NCI-H187 treated with DMSO at 0.1 percent for 48 hours (cell line): ENCODE results near the gene C6orf132.
"Not testable (repeated sequence)": the region's sequence is repeated elsewhere in the genome, so short reads cannot be mapped to it uniquely, and the experiment has no call there.

Experiments used
- DNase-seq: peaks from one replicate; lab custom pipeline; 2025; lab: John Stamatoyannopoulos, UW

The C6orf132 gene

DNA sequence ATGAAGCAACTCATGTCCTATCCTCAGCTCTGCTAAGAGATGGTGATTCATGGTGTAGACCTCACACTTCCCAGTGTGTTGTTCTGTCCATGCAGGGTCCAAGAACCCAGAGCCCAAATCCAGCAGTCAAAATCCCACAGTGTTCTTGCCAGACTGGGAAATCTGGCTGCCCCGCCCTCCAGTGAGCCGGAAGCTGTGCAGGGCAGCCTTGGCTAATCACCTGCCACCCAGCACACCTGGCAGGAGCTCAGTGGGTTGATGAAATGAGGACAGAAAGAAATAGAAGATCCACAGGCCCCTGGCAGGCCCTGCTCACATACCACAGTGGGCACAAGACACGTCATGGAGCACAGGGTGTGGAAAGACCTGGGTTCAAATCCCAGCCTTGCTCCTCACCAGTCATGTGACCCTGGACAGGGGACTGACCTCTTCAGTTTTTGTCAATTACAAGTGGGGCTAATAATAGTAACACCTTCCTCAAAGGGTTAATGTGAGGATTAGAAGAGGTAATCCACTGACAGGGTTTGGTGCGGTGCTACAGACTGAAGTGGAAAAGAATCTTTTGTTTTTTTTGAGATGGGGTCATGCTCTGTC lies 17.1 kb upstream of the C6orf132 start:
- DNase-seq: no peak

DNA sequence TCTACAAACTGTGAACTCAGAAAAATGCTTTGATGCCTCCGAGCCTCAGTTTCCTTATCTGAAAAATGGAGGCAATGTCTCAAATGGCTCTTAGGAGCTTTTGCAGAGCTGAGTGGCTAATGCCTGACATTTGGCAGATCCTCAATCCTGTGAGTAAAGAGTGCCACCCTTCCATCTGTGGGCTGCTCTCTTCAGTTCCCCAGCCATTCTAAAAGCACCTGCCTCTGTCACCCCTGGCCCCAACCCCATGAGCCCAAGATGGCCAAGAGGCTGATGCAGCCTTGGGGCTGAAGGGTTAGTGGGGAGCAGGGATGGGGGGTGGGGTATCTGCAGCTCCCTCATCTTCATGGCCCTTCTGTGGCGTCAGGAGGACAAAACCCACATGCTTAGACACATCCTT lies 16.2 kb upstream of the C6orf132 start:
- DNase-seq: no peak

DNA sequence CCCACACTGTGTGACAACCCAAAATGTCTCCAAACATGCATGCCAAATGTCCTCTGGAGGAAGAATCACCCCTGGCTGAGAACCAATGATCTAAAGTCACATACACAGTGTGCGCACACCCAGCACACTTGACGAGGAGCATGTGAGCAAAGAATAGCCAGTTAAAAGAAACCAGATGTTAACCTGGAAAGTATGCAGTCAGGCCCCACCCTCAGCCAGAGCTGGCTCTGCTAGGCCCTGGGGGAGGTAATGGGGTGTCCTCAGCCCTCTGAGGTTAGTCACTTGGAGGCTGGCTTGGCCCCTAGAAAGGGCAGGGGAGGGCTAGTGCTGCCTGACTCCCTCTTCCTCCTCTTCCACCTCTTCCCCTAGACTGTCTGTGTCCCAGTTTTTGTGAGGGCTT lies 15.6 kb upstream of the C6orf132 start:
- DNase-seq: no peak

DNA sequence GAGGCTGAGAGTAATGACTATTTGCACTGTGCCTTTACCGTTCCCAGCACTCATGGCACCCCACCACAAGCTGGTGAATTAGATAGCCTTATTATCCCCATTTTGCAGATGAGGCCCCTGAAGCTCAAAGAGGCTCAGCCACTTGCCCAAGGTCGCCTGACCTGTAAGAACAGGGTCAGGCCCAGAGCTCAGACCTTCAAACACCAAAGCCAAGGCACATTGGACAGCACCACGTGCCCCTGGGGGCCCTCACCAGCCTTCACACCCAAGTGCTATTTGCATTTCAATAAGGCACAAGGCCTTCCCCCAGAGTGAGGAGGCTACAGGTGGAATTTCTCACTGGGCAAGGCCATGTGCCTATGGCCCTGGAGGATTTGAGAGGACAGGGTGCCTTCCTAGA lies 14.2 kb upstream of the C6orf132 start:
- DNase-seq: no peak

DNA sequence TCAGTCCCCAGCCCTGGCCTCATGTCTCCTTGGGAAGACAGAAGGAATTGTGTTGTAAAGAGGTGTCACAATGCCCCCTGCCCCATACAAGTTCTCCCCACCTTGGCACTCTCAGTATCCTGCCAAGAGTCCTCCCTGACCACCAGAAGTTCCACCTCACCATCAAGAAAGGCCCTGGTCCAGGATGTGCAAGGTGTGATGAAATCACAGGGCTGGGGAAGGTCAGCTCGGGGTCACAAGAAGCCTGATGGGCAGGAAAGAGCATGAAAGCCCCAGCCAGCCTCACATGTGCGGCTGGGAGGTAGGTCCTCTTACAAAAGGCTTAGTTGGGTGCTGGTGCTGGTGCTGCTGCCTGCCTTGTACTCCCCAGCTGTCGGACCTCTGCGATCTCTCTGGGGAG lies 12.9 kb upstream of the C6orf132 start:
- no peak for DNase-seq

DNA sequence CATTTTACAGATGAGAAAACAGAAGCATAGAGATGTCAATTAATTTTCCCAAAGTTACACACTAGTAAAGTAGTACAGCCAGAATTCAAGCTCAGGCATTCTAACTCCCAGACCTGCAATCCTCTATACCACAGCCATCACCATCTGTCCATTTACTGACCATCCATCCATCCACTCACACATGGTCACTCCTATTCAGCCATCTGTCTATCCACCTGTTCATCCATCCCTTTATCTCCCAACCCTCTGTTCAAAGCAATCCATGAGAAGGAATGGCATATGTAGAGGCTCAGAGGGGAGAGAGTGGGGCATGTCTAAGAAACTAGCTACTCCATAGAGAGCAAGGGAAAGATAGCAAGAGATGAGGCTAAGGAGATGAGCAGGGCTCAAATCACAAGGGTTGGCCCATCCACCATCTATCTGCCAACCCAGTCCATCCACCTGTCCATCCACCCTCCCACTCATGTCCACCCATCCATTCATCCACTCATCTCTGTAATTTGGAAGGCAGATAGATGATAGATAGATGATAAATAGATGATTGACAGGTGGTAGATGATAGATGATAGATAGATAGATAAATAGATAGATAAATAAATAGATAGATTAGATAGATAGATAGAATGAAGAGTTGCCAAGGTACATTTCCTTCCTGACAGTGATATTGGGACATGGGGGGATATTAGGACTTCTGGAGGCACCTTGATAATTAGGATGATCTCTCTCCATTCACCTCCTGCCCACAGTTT lies 12.2 kb upstream of the C6orf132 start:
- DNase-seq: no peak

DNA sequence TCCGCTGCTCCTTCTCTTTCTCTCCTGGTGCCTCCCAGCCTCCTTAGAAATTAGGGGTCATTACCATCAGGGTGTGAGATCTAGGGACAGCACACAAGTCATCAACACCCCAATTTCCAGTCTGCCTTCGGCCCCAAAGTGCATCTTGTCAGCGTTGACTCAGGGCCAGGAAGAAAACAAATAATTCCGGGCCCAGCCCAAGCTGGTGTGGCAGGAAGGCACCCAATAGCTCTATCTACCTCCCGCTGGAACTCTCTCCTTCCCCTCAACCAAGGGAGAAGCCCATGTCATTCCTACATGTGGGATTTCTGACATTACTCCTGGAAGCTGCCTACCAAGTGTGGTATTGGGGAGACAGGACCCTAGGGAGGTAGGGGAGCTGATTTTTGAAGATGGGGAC lies 11.5 kb upstream of the C6orf132 start:
- no peak for DNase-seq

DNA sequence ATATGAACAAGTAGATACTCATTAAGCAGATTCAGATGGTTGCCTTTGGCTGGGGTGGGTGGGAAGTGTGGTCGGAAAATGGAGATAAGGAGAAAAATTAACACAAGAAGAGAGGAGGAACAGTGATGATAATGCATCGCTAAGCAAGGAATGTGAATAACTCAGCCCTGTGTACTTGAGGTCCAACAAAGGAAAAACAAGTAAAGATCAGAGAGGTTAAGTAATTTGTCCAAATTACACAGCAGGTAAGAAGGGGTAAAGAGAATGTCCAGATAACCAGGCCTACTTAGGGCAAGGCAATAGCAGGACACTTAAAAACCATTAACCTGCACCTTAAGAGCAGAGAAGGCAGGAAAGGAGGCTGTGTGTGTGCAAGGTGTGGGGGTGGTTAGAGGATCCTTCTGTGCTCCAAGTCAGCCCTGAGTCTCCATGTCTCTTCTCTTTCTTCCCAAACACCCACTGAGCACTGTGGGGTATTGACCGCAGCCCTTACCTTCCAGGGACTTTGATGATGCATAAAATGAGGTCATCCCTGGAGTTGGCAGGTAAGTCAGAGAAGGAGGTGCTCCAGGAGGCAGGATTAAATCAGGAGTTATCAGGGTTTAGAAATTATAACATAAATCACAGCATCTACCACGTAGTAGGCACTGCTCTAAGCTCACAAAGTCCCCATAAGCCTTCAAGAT lies 10.3 kb upstream of the C6orf132 start:
- DNase-seq: not testable (repeated sequence)

DNA sequence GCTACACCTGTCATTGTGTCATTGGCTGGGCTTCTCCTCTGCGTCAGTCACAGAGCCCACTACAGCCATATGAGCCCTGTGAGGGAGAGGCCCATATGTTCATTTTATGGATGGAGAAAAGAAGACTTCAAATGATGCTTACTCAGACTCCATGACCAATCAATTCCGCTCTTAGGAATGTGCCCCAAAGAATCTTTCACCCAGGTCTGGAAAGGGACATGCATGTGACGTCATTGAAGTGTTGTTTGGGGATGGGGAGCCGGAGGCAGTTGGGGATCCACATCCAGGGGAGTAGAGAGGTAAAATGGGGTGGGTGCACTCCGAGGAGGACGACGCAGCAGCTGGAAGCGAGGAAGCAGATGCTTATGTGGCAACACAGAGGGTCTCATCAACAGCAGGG lies 9.6 kb upstream of the C6orf132 start:
- DNase-seq: no peak

DNA sequence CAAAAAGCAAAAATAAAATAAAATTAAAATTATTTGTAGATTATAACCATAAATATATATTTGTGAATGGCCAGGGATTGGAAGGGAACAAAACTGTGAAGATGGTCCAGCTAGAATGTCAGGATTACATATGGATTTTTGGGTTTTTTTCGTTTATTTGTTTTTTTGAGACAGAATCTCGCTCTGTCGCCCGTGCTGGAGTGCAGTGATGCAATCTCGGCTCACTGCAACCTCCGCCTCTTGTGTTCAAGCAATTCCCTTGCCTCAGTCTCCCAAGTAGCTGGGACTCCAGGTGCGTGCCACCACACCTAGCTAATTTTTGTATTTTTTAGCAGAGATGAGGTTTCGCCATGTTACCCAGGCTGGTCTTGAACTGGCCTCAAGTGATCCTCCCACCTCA lies 7.8 kb upstream of the C6orf132 start:
- DNase-seq: no peak

DNA sequence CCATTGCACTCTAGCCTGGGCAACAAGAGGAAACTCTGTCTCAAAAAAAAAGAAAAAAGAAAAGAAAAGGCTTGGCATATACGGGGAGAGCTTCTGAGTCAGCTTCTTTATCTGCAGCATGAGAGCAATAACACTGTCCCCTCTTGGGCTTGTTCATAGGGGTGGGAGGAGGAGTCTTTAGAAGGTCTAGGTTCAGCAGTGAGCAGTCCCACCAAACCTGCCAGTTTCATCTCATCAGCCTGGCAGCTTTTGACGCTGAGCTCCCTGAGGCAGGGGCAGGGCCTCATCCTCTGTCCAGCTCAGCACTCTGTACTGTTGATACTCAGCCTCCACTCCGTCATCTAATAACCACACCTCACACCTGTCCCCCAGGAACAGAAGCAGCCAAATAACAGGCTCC lies 5.6 kb upstream of the C6orf132 start:
- DNase-seq: no peak

DNA sequence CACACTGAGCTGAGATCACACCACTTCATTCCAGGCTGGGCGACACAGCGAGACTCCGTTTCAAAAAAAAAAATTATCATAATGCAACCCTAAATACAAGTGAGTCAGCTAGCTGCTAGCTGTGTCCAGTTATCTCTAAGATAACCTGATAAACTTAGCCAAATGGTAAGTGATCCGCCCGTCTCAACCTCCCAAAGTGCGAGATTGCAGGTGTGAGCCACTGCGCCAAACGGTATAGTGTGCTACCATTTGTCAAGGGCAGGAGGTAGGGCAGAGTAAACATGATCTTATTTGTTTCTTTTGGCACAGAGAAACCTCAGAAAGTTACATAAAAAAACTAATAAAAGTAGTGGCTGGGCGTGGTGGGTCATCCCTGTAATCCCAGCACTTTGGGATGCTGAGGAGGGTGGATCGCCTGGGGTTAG lies 4.7 kb upstream of the C6orf132 start:
- no peak for DNase-seq

DNA sequence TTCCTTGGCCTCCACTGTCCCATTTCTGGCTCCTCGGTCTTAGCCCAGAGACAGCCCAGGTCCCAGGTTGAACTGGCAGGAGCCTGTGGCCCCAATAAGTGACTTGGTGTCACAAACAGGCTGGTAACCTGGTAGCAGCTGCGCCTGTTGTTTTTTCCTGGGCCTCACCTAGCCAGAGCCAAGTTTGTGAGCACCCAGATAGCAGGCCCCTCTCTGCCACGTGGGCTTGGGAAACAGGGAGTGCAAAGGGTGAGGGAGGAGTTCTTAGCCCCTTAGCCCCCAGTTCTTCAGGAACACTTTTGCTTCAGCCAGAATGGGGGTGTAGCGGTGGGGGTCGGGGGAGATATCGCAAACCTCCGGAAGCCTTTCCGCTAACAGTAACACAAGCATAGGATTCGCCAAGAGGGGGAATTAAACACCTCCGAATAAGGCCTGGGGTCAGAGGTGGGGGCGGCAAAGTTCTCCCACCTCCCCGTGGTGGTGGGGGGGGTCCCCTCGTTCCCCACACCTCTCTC lies 760 bp downstream of the C6orf132 start:
- no peak for DNase-seq

DNA sequence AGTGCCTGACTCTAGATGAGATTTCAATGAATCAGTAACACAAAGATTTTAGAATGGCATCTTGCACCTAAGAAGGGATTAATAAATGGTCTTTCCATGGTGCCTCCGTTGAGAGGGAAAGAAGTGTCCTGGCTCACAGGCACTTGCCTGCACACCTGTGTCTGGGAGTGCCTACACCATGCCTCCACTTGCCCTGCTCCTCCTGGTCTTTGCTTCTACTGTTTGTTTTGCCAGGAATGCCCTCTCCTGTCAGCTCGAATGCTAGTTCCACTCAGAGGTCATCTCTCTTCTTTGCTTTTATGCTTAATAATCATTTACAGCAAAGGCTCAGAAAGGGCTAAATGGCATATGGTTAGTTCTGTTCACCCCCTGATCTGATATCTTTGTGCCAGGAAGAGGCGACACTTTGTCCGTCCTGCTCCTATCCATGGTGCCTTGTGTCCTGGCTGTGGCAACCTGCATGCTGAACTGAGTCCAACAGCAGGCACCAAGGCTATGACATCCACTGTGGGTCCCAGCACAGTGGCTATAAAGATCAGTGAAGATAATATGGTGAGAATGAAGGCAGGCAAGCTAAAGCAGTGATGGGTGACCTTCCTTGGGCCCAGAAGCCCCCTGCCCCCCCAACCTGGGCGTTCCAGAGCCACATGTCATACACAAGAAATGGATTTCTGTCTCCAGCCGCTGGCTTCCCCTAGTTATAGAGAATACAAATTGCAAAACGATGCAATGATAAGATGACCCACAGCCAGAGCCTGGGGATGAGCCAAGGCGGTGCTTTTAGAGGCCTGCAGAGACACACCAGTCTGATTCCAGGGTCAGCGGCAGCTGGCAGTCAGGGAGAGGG lies 1.4 kb downstream of the C6orf132 start:
- no peak for DNase-seq

DNA sequence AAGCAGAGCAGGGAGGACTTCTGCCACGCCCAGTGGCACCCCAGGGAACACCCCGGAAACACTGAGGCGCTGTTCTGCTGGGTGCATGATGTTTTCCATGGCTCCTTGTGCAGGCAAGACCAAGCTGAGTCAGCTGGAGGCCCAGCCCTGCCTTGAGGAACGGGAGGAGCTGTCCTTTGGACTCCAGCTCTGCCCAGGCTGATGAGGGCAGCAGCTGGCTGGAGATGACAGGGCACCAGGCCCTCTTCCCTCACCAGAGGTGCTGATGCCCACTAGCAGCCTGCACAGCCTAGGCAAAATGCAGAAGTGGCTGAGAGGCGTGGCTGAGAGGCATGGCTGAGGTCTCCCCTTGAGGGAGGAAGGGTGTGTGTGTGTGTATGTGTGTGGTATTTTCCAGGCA lies 2.4 kb downstream of the C6orf132 start:
- DNase-seq: no peak

DNA sequence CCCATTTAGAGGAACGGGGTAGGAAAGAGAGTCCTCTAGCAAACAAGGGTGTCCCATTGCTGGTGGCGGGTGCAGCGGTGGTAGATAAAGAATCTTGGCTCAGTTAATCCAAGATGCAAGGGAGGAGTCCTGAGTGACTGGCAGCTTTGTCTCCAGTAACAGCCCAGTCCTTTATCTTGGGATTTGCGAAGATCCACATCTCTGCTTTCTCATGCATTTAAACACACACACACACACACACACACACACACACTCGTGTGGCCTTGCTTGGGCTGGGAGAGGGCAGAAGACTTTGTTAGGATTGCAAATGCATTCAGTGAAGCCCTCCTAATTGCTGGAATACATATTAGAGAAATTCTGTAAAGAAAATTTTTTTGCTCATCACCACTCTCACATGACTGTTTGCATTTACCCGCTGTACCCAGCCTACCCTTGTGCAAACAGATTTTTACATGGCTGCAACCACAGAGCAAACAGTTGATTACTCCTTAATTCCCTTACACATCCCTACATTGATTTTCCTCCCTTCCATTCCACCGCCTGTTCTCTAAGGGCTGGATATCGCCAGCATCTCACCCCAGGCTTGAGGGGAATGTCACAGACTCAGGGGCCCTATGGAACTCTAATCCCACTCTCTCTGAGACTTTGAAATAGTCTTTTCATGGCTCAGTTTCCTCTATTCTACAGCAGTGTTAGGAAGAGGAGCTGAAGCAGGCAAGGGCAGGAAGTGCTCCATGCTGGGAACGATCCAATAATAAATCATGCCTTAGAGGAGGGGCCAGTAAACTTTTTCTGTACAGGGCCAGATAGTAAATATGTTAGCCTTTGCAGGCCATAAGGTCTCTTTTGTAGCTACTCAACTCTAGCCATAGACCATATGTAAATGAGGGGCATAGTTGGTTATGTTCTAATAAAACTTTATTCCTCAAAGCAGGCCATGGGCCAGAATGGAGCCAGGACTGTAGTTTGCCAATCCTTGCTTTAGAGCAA lies 3.5 kb downstream of the C6orf132 start:
- DNase-seq: no peak

DNA sequence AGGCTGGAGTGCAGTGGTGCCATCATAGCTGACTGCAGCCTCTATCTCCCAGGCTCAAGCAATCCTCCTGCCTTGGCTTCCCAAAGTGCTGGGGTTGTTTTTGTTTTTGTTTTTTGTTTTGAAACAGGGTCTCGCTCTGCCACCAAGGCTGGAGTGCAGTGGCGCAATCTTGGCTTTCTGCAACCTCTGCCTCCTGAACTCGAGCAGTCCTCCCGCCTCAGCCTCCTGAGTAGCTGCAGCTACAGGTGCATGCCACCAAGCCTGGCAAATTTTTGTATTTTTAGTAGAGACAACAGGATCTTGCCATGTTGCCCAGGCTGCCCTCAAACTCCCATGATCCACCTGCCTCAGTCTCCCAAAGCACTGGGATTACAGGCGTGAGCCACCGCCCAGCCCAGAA lies 4.2 kb downstream of the C6orf132 start:
- DNase-seq: no peak

DNA sequence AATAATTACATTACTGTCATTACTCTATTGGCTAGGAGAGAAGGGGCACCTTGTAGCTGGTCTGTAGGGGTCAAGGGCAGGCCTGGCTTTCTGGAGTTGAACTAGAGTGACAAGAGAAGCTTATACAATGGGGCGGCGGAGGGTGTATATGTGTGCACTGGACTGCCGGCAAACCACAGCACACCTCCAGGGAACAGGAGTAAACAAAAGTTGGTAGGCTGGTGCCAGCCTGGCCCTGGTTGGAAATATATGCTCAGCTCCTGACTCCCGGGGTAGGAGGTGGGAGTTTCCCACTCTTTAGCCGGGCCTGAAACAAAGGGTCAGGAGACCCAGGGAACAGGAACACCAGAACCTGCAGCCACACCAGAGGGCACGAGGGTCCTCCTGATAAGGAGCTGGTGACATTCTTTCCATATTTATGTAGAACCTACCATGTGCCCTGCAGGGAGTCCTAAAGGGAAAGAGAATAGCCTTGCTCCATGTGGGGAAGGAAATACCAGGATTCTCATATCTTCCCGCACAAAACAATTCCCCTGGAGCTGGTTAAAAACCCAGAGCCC lies 5.1 kb downstream of the C6orf132 start:
- DNase-seq: no peak

DNA sequence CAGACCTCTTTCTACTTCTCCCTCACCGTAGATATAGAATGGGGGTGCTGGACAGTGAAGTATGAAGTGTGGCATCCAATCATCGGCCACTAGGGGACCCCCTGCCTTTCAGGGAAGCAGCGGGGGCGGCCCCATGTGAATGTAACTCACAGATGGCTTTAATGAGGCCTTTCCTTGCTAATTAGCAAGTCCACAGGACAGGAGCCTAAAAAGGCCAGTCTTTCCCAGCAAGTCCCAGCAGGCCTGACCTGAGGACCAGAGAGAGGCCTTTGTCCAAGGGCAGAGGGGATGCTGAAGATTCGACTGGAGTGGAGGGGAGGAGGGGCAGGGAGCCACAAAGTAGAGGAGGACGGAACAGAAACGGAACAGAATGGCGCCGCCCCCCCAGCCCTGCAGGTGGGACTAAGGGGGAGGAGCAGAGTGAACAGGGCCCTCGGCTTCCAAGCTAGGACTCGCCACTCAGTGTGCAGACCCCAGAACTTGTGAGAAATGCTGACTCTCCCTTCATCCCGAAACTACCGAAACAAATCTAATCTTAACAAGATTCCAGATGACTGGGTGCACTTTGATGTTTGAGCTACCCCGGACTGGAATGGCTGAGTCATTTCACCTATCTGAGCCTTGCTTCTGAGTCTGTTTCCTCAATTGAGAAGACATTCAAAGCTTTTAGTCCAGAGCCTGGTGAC lies 5.8 kb downstream of the C6orf132 start:
- DNase-seq: no peak

DNA sequence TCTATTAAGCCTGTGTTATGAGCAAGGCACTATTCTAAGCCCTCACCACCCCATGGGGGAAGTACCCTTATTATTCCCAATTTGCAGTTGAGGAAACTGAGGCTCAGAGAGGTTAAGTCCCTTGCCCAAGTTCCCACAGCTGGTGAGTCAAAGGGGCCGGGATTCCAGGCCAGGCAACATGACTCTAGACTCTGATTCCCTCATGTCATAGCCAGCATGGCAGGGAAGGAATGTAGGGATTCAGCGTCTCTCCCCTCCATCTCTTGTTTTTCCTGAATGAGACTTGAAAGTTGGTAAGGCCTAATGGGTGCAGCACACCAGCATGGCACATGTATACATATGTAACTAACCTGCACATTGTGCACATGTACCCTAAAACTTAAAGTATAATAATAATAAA lies 6.7 kb downstream of the C6orf132 start:
- DNase-seq: no peak
